ENCODE data around the gene FOXP3. TPM values are rescaled to one million over a fixed set of nuclear protein-coding genes. Genes with fewer than 3 reads are reported as not detected.

The FOXP3 gene, protein sequence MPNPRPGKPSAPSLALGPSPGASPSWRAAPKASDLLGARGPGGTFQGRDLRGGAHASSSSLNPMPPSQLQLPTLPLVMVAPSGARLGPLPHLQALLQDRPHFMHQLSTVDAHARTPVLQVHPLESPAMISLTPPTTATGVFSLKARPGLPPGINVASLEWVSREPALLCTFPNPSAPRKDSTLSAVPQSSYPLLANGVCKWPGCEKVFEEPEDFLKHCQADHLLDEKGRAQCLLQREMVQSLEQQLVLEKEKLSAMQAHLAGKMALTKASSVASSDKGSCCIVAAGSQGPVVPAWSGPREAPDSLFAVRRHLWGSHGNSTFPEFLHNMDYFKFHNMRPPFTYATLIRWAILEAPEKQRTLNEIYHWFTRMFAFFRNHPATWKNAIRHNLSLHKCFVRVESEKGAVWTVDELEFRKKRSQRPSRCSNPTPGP
- not detected in 2 replicates for total RNA-seq

DNA sequence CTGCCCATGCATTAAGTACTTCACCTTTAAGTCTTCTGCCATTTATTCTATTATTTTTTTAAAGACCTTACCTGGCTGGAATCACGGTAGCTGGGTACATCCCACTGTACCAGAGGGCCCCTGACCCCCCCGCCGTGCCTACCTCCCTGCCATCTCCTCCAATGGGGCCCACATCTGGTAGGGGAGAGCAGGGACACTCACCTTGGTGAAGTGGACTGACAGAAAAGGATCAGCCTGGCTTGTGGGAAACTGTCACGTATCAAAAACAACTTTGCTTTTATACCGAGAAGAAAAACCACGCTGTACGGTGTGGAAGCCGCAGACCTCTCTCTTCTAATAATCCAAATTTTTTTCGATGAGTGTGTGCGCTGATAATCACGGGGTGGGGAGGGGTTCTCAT, at the start of gene FOXP3:
Gene FOXP3 (minus strand): TSS at position 251 of the 400 bp plus-strand sequence. CDS start 6,205 bp downstream, outside the sequence.

DNA sequence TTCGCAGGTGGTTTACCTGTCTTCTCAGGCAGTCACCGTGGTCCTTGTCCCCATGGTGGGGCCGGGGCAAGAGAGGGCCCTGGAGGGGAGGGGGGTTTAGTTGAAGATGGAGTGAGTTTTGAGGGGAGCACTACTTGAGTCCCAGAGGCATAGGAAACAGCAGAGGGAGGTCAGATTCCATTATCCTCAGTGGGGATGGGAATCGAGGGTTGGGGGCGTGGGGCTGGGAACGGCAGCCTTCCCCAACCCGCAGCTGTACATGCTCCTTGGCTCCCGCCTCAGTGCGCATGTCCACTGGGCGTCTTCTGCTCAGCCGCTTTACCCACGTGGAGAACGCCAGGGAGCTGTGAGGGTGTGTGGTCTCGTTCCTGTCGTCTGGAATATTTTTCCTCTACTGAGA, 38.8 kb upstream of the FOXP3 start, which contains the start of gene GAGE10:
Gene GAGE10 (plus strand): TSS at position 301 of the 400 bp plus-strand sequence. CDS start 1,214 bp downstream, outside the sequence.

DNA sequence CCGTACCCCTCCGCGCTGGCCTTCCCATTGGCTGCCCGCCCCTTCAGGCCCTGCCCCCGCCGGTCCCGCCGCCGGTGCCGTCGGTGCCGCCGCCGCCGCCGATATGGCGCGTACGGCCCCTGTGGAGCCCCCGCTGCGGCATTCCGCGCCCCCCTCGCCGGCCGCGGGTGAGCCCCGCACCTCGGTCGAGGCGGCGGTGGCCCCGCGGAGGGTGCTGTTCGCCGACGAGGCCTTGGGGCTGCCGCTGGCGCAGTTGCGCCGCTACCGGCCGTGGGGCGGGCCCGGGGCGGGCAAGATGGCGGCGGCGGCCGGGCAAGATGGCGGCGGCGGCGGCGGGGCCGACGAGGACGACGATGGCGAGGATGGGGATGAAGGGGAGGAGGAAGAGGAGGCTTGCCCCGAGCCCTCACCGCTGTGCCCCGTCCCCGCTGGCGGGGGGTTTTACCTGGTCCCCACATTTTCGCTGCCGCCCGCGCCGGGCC, 5.3 kb upstream of the FOXP3 start, which contains the start of gene PPP1R3F:
Gene PPP1R3F (plus strand): TSS at position 27 of the 482 bp plus-strand sequence. CDS start 77 bp downstream, at position 104.

DNA sequence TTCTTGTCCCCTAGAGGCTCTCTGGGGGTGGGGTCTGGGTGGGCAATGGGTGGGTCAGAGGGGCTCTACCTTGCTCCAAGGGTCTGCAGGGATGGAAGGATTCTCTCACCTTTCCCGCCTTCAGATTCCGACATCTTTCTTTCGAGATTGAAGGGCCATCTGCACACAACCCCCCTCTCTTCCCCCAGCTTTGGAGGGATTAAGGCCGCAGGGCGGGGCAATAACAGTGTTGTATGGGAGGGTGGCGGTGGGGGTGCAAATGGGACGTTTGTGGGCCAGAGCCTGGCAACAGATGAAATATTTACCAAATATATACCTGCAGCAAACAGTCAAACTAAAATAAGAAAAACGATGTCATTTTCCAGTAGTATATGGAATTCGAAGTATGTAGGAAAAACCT, 31.3 kb downstream of the FOXP3 start, which contains the start of gene CACNA1F:
Gene CACNA1F (minus strand): TSS at position 165 of the 400 bp plus-strand sequence. CDS start 31 bp downstream, at position 134.

Other genes starting within 250 kb of the FOXP3 start
- gene TFE3, start 221.4 kb downstream of the FOXP3 start, total RNA-seq = 15.3 and 18.1 TPM in 2 replicates
- 0.61 and 0.65 TPM in 2 replicates for gene CCDC120, start 205.7 kb downstream of the FOXP3 start, total RNA-seq
- 4.6 and 5.2 TPM in 2 replicates for gene PRAF2, start 190.7 kb downstream of the FOXP3 start, total RNA-seq
- gene WDR45, start 184.8 kb downstream of the FOXP3 start, total RNA-seq = 24.0 and 34.0 TPM in 2 replicates
- 23.4 and 25.1 TPM in 2 replicates for gene GPKOW, start 141.0 kb downstream of the FOXP3 start, total RNA-seq
- 0.65 and 1.7 TPM in 2 replicates for gene MAGIX, start 102.0 kb downstream of the FOXP3 start, total RNA-seq
- 7.8 and 13.3 TPM in 2 replicates for gene PLP2, start 92.8 kb downstream of the FOXP3 start, total RNA-seq
- 5.2 and 6.2 TPM in 2 replicates for gene PRICKLE3, start 78.3 kb downstream of the FOXP3 start, total RNA-seq
- under 0.01 and 0.15 TPM in 2 replicates for gene SYP, start 64.5 kb downstream of the FOXP3 start, total RNA-seq
- not detected in 2 replicates for gene CACNA1F, start 31.4 kb downstream of the FOXP3 start, total RNA-seq
- 8.1 and 10.6 TPM in 2 replicates for gene CCDC22, start 29.2 kb downstream of the FOXP3 start, total RNA-seq
- 1.9 and 2.9 TPM in 2 replicates for gene PPP1R3F, start 5.1 kb upstream of the FOXP3 start, total RNA-seq
- not detected in 2 replicates for gene GAGE10, start 38.9 kb upstream of the FOXP3 start, total RNA-seq
- gene GAGE12J, start 57.3 kb upstream of the FOXP3 start, total RNA-seq = not detected in 2 replicates
- not detected in 2 replicates for gene GAGE13, start 66.9 kb upstream of the FOXP3 start, total RNA-seq

Measured in epithelial cell of umbilical artery (primary cell).